ENCODE data around the gene SHISAL2B. TPM values are rescaled to one million over a fixed set of nuclear protein-coding genes. Genes with fewer than 3 reads are reported as not detected.

The SHISAL2B gene
- total RNA-seq, 2 donors from 2014 or later: not detected

GRCh38 chr5:64722588-64722987 lies 32.3 kb downstream of the SHISAL2B start:
- H3K36me3 Mint-ChIP-seq (ENCODE audit: low read depth): peaks cover 2% of the 10 kb centered on the region
- DNase-seq (no peak), ATAC-seq (no peak)
- H3K4me3 Mint-ChIP-seq: no peak overlapping the region
- no peaks in the 10 kb centered on the region for H3K27me3 Mint-ChIP-seq
- no peaks in the 10 kb centered on the region for H3K9me3 ChIP-seq (ENCODE audit: control insufficient read depth, low read length, poor library complexity, severe bottlenecking)
- no peak overlapping the region for H3K27ac Mint-ChIP-seq
- no peaks in the 10 kb centered on the region for H3K4me1 Mint-ChIP-seq

- DNase-seq: no peak
- H3K9me3 ChIP-seq (ENCODE audit: control insufficient read depth, low read length, poor library complexity, severe bottlenecking): no peaks in the 10 kb centered on the region
- Mint-ChIP-seq H3K4me3 (no peak overlapping the region), H3K36me3 (ENCODE audit: low read depth) (peaks cover 20% of the 10 kb centered on the region), H3K4me1 (peaks cover 15% of the 10 kb centered on the region), H3K27me3 (no peaks in the 10 kb centered on the region), H3K27ac (no peak overlapping the region)
- no peak for ATAC-seq
These were observed 36.8 kb downstream of the SHISAL2B start for GRCh38 chr5:64727150-64727549.

- H3K9me3 ChIP-seq (ENCODE audit: control insufficient read depth, low read length, poor library complexity, severe bottlenecking): no peaks in the 10 kb centered on the region
- no peak overlapping the region for H3K27ac Mint-ChIP-seq
- no peak overlapping the region for H3K4me3 Mint-ChIP-seq
- DNase-seq: no peak
- peaks cover 6% of the 10 kb centered on the region for H3K36me3 Mint-ChIP-seq (ENCODE audit: low read depth)
- no peak for ATAC-seq
- H3K4me1 Mint-ChIP-seq: peaks cover 7% of the 10 kb centered on the region
- H3K27me3 Mint-ChIP-seq: no peaks in the 10 kb centered on the region
These were observed 52.1 kb downstream of the SHISAL2B start for GRCh38 chr5:64742411-64742810.

GRCh38 chr5:64742821-64743220 lies 52.5 kb downstream of the SHISAL2B start:
- H3K4me1 Mint-ChIP-seq: peaks cover 7% of the 10 kb centered on the region

GRCh38 chr5:64744914-64745313 lies 54.6 kb downstream of the SHISAL2B start:
- no peaks in the 10 kb centered on the region for H3K27me3 Mint-ChIP-seq
- H3K9me3 ChIP-seq (ENCODE audit: control insufficient read depth, low read length, poor library complexity, severe bottlenecking): no peaks in the 10 kb centered on the region
- no peak overlapping the region for H3K27ac Mint-ChIP-seq
- H3K36me3 Mint-ChIP-seq (ENCODE audit: low read depth): peaks cover 3% of the 10 kb centered on the region
- ATAC-seq: no peak
- H3K4me3 Mint-ChIP-seq: no peak overlapping the region
- DNase-seq: no peak
- H3K4me1 Mint-ChIP-seq: peaks cover 8% of the 10 kb centered on the region

More at GRCh38 chr5:64742821-64743220, 52.5 kb downstream of the SHISAL2B start:
- DNase-seq (no peak), ATAC-seq (no peak)
- Mint-ChIP-seq H3K36me3 (ENCODE audit: low read depth) (peaks cover 6% of the 10 kb centered on the region), H3K4me3 (no peak overlapping the region), H3K27me3 (no peaks in the 10 kb centered on the region), H3K27ac (no peak overlapping the region)
- no peaks in the 10 kb centered on the region for H3K9me3 ChIP-seq (ENCODE audit: control insufficient read depth, low read length, poor library complexity, severe bottlenecking)

GRCh38 chr5:64746446-64746845 lies 56.1 kb downstream of the SHISAL2B start:
- ATAC-seq (no peak), DNase-seq (no peak)
- H3K27me3 Mint-ChIP-seq: no peaks in the 10 kb centered on the region
- H3K4me1 Mint-ChIP-seq: peaks cover 18% of the 10 kb centered on the region
- H3K27ac Mint-ChIP-seq: no peak overlapping the region
- peaks cover 11% of the 10 kb centered on the region for H3K36me3 Mint-ChIP-seq (ENCODE audit: low read depth)
- H3K9me3 ChIP-seq (ENCODE audit: control insufficient read depth, low read length, poor library complexity, severe bottlenecking): no peaks in the 10 kb centered on the region
- no peak overlapping the region for H3K4me3 Mint-ChIP-seq

- Mint-ChIP-seq H3K27ac (peak overlapping the region; percentile 43), H3K27me3 (no peaks in the 10 kb centered on the region), H3K36me3 (ENCODE audit: low read depth) (peaks cover 11% of the 10 kb centered on the region), H3K4me1 (peaks cover 18% of the 10 kb centered on the region), H3K4me3 (peak overlapping the region; percentile 25)
- H3K9me3 ChIP-seq (ENCODE audit: control insufficient read depth, low read length, poor library complexity, severe bottlenecking): no peaks in the 10 kb centered on the region
- ATAC-seq: no peak
- DNase-seq: no peak
These were observed 59.1 kb downstream of the SHISAL2B start for GRCh38 chr5:64749385-64749784.

GRCh38 chr5:64754066-64754465 lies 63.8 kb downstream of the SHISAL2B start:
- Mint-ChIP-seq H3K27ac (no peak overlapping the region), H3K4me3 (no peak overlapping the region), H3K36me3 (ENCODE audit: low read depth) (peaks cover 8% of the 10 kb centered on the region), H3K27me3 (no peaks in the 10 kb centered on the region), H3K4me1 (peaks cover 16% of the 10 kb centered on the region)
- DNase-seq (no peak), ATAC-seq (no peak)
- H3K9me3 ChIP-seq (ENCODE audit: control insufficient read depth, low read length, poor library complexity, severe bottlenecking): no peaks in the 10 kb centered on the region

GRCh38 chr5:64758901-64759300 lies 68.6 kb downstream of the SHISAL2B start:
- DNase-seq (no peak), ATAC-seq (no peak)
- no peaks in the 10 kb centered on the region for H3K27me3 Mint-ChIP-seq
- H3K4me3 Mint-ChIP-seq: no peak overlapping the region
- peak overlapping the region; percentile 29 for H3K27ac Mint-ChIP-seq
- peaks cover 5% of the 10 kb centered on the region for H3K4me1 Mint-ChIP-seq
- H3K36me3 Mint-ChIP-seq (ENCODE audit: low read depth): no peaks in the 10 kb centered on the region
- no peaks in the 10 kb centered on the region for H3K9me3 ChIP-seq (ENCODE audit: control insufficient read depth, low read length, poor library complexity, severe bottlenecking)

GRCh38 chr5:64759960-64760660 lies 69.8 kb downstream of the SHISAL2B start:
- H3K4me1 Mint-ChIP-seq: peaks cover 10% of the 10 kb centered on the region
- H3K27me3 Mint-ChIP-seq: no peaks in the 10 kb centered on the region
- no peak for DNase-seq
- H3K4me3 Mint-ChIP-seq: no peak overlapping the region
- ATAC-seq: no peak
- H3K9me3 ChIP-seq (ENCODE audit: control insufficient read depth, low read length, poor library complexity, severe bottlenecking): no peaks in the 10 kb centered on the region
- peaks cover 3% of the 10 kb centered on the region for H3K36me3 Mint-ChIP-seq (ENCODE audit: low read depth)
- no peak overlapping the region for H3K27ac Mint-ChIP-seq

- no peak for DNase-seq
- Mint-ChIP-seq H3K4me1 (peaks cover 33% of the 10 kb centered on the region), H3K4me3 (no peak overlapping the region), H3K27ac (peak overlapping the region; percentile 47), H3K36me3 (ENCODE audit: low read depth) (peaks cover 8% of the 10 kb centered on the region), H3K27me3 (no peaks in the 10 kb centered on the region)
- no peaks in the 10 kb centered on the region for H3K9me3 ChIP-seq (ENCODE audit: control insufficient read depth, low read length, poor library complexity, severe bottlenecking)
- no peak for ATAC-seq
These were observed 73.7 kb downstream of the SHISAL2B start for GRCh38 chr5:64763948-64764503.

GRCh38 chr5:64765804-64766504 lies 75.7 kb downstream of the SHISAL2B start:
- no peaks in the 10 kb centered on the region for H3K9me3 ChIP-seq (ENCODE audit: control insufficient read depth, low read length, poor library complexity, severe bottlenecking)
- Mint-ChIP-seq H3K4me3 (no peak overlapping the region), H3K36me3 (ENCODE audit: low read depth) (peaks cover 8% of the 10 kb centered on the region), H3K27ac (peak overlapping the region; percentile 99), H3K4me1 (peaks cover 37% of the 10 kb centered on the region), H3K27me3 (no peaks in the 10 kb centered on the region)
- DNase-seq: no peak
- ATAC-seq: no peak

GRCh38 chr5:64766941-64767340 lies 76.6 kb downstream of the SHISAL2B start:
- H3K4me1 Mint-ChIP-seq: peaks cover 37% of the 10 kb centered on the region
- no peaks in the 10 kb centered on the region for H3K9me3 ChIP-seq (ENCODE audit: control insufficient read depth, low read length, poor library complexity, severe bottlenecking)
- peak overlapping the region; percentile 99 for H3K4me3 Mint-ChIP-seq
- peak overlapping the region; percentile 99 for H3K27ac Mint-ChIP-seq
- peaks cover 8% of the 10 kb centered on the region for H3K36me3 Mint-ChIP-seq (ENCODE audit: low read depth)
- ATAC-seq (no peak), DNase-seq (no peak)
- no peaks in the 10 kb centered on the region for H3K27me3 Mint-ChIP-seq
